NCI-H128 (cell line): ENCODE results near the gene KLK6.

Experiments used
- DNase-seq: peaks from one replicate; lab custom pipeline; 2025; ENCODE audit not compliant: unreplicated experiment; lab: John Stamatoyannopoulos, UW

The KLK6 gene

GRCh38 chr19:50959731-50960500, 9.5 kb downstream of the KLK6 start:
- DNase-seq: no peak

DNA sequence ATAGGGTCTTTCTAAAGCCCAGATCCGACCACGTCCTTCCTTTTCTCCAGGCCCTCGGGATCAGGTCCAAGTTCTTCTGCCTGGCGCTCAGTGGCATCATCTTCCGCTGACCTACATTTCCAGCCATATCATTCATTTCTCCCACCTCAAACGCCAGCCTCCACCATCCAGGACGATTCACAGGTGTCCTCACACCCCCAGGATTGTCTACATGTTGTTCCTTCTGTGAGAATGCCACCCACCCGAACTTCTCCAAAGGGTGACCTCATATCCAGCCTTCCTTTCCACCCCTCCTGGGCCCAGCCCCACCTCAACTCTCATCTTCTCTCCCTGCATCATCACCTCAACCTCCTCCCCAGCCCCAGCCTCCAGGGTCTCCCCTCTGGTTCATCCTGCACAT, 11.8 kb downstream of the KLK6 start:
- no peak for DNase-seq

DNA sequence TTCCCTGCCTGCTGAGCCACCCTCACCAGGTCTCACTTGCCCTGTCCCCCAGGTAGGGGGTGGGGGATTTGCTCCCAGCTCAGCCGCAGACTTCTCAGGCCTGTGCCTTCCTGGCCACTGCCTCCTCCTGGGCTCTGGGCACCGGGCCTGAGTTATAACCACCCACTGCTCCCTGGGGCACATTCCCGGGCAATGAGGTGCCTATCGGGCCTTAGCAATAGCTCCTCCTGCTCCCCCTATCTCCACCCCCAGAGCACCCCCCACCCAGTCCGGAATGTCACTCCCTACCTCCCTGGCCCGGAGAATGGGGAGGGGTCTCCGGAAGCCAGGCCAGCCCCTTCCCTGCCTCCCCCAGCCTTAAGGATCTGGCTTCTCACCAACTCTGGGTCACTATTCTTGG, 16.5 kb downstream of the KLK6 start, which contains the start of gene KLK5:
Gene KLK5, minus strand, starts transcription at position 129 of the 400 bp plus-strand sequence. CDS start 381 bp downstream, outside the sequence.
- DNase-seq: no peak

DNA sequence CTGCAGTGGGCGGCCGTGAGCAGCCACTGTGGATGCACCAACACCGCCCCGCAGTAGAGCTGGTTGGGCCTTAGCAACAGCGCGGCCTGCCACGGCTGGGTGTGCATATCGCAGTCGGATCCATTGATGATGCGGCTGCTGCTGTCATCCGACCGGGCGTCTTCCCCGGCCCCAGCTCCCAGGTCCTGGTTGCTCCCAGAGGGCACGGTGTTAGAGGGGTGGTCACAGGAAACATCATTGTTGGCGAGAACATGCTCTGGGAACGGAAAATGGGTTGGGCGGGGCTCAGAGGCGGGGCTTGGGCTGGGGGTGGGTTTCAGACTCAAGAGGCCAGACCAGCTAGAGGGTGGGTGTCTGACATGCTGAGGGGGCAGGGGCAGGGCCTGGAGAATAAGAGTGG, 19.5 kb downstream of the KLK6 start:
- no peak for DNase-seq

DNA sequence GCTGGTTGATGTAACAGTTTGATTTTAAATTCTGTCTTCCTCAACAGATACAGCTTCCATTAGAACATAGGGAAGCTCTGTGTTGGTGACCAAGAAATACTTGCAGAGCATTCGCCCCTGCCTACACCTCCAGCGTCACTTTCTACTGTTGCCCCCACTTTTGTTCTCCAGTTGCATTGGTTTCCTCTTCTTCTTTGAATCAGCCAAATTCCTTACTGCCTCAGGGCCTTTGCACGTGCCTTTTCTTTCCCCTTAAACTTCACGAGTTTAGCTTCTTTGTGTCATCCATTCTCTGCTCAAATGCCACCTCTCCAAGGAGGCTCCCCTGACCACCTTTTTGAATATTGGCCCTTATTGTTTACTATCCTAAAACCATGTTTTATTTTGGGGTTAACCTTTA, 22.3 kb downstream of the KLK6 start:
- no peak for DNase-seq

- no peak for DNase-seq
These were observed 24.6 kb downstream of the KLK6 start for GRCh38 chr19:50944795-50945194.

DNA sequence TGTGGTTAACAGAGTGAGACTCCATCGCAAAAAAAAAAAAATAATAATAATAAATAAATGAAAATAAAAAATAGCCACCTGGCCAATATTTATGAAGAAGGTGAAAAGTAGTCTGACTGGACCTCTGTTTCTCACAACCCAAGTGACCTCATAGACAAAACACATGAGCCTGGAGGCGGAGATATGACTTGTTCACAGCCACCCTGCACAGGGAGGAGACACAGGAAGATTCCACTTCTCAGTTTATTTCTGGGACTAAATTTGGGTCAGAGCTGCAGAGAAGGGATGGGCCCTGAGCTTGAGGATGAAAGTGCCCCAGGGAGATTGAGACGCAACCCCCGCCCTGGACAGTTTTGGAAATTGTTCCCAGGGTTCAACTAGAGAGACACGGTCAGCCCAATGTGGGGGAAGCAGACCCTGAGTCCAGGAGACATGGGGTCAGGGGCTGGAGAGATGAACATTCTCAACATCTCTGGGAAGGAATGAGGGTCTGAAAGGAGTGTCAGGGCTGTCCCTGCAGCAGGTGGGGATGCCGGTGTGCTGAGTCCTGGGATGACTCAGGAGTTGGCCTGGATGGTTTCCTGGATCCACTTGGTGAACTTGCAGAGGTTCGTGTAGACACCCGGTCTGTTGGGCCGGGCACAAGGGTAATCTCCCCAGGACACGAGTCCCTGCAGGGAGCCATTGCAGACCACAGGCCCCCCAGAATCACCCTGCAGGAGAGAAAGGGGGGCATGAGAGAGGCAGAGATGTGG, 26.1 kb downstream of the KLK6 start:
- DNase-seq: no peak

DNA sequence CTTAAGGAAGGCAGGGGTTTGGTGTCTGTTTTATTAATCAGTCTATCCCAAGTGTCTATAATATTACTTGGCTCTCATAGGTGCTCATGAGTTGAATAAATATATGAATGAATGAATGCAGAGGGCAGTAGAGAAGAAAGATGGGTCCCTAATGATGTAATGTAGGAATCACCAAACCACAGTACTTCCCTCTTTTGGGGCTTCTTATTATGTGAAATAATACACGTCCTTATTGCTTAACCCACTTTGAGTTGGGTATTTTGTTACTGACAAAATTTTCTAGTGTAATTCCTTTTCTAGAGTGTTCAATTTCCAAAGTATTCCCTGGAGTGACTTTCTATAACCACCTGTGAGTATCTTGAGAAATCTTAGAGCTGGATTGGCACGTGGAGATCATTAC, 29.8 kb downstream of the KLK6 start:
- no peak for DNase-seq

- DNase-seq: no peak
These were observed 35.8 kb downstream of the KLK6 start for GRCh38 chr19:50933640-50934039.

- no peak for DNase-seq
These were observed 36.7 kb downstream of the KLK6 start for GRCh38 chr19:50932690-50933083.

GRCh38 chr19:50932018-50932689, 37.2 kb downstream of the KLK6 start:
- DNase-seq: no peak

GRCh38 chr19:50931023-50931422, 38.4 kb downstream of the KLK6 start:
- no peak for DNase-seq

DNA sequence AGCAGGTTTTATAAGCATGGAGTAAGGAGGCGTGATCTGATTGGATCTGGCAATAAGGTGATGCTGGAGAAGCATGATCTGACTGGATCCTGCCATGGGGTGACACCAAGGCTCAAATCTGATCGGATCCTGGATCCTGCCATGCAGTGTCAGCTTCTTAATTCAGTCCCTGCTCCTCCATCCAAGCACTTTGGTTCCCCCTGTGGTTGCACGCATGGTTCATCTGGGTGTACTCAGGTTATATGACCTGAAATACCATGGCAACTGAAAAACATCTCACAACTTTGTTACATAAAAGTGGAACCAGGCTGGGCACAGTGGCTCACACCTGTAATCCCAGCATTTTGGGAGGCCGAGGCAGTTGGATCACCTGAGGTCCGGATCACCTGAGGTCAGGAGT, 40.6 kb downstream of the KLK6 start:
- DNase-seq: no peak

GRCh38 chr19:50926144-50926543, 43.2 kb downstream of the KLK6 start:
- DNase-seq: no peak

- DNase-seq: no peak
These were observed 43.7 kb downstream of the KLK6 start for GRCh38 chr19:50925734-50926133.

DNA sequence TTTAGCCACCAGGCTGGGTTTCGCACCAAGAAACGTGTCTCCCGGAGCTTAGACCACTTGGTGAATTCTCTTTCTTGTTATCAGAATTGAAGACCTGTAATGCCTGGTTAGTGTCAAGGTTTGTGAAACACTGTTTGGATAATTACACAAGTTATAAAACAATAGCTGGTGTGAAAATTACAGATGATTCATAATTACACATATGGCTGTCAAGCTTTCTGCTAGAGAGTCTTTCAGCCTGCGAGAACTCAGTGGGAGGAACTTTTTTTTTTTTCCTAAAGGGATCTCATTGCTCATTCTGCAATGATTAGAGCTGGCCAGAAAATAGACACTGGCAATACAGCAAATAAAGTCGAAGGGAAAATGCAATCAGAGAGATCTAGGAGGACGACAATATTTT, 44.8 kb downstream of the KLK6 start:
- no peak for DNase-seq

DNA sequence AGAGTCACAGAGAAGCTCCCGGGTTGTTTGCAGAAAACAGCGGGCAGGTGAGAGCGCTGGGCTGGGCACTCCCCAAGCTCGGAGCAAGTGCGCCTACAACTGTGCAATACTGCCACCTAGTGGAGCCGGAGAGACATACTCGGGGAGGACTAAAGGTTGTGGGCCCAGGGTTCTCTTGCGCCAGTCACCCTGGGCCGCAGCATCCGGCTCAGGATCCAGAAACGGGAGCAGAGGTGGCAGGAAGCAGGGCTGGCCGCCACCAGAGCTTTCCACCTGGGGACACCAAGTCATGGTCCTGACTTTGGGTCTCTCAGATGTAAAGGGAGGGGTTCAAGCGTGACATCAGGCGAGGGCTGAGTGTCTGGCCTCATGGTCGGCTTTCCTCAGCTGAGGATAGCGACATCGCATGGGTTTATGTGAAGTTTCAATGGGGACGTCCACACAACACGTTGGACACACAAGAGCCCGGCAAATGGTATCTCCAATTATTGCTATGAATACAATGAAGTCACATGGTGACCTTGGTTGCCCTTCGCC, 47.0 kb downstream of the KLK6 start:
- peak; percentile 69 for DNase-seq

- no peak for DNase-seq
These were observed 47.7 kb downstream of the KLK6 start for GRCh38 chr19:50921426-50922316.

DNA sequence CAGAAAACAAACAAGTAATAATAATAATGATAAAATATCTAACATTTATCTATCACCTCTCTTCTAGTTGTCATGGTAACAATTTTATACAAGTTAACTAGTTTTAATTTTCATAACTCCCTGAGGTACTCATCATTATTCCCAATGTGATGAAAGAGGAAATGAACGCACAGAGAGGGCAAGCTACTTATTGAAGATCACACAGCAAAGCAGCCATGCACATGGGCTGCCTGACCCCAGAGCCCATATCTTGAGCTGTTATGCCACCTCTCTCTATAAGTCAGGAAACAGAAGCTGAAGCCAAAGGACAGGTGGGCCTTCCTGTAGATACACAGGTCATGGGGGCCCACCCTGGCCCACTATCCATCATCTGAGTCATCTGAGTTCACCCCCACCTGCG, 53.3 kb downstream of the KLK6 start:
- no peak for DNase-seq
